K562 (cell line): ENCODE measurements around the gene SHISAL2B. TPM values are rescaled to one million over a fixed set of nuclear protein-coding genes. Genes with fewer than 3 reads are reported as not detected.
A peak's percentile ranks its signal among the peaks of the same experiment; 100 is the strongest.

ENCODE experiments used
- ATAC-seq: fragments of 200-7000 bp; cut with Tn5 transposase; 3 replicates; pipeline ENCODE4 v1.9.1; 2020; ENCODE audit warnings: moderate library complexity
- BruUV-seq: library from RNA; stranded (reverse); fragments of 400-500 nt; replicated peaks from 2 replicates; lab custom pipeline; 2021; lab: Mats Ljungman, UMichigan
- CTCF ChIA-PET: fragments of 300-600 bp; formaldehyde crosslinking; extraction: SDS; loops from one replicate; lab custom pipeline; 2021; ENCODE audit warnings: low intra/inter-chr PET ratio; lab: Yijun Ruan, JAX
- POLR2A ChIA-PET: fragments of 300-600, 350-650 bp; sonication (Branson Sonifier 250); formaldehyde crosslinking; extraction: SDS; loops from one replicate; lab custom pipeline; 2021; ENCODE audit warnings: antibody characterized with exemption, inconsistent platforms; lab: Yijun Ruan, JAX
- DNase-seq, 4 experiments: peaks; one replicate each; pipeline versions ENCODE4 v3.0.0 to v3.0.0-alpha.2; 2011 to 2018; ENCODE audit warnings: low spot score in 3 of 4, mixed read lengths in 3 of 4; ENCODE audit errors: extremely low read depth in 1 of 4
- FAIRE-seq: peaks from 2 replicates; lab custom pipeline; 2011; peaks lifted over from hg19 to GRCh38; lab: Jason Lieb, UNC
- H2AFZ ChIP-seq: 2 replicates; pipeline ENCODE4 v1.6.0; 2011; ENCODE audit warnings: low read depth, low read length, control low read depth, inconsistent platforms
- H3K27ac ChIP-seq: fragments of 200-600 bp; 3 replicates; pipeline ENCODE4 v1.8.0; 2011; ENCODE audit warnings: low read depth, mild to moderate bottlenecking, control low read depth, inconsistent platforms, low read length, moderate library complexity, mixed read lengths; ENCODE audit errors: extremely low read depth
- H3K27me3 ChIP-seq, 2 experiments: fragments of 300-600 bp in 1 of 2; 2 replicates in 1 of 2; 3 replicates in 1 of 2; pipeline versions ENCODE4 v1.6.0 to v1.8.0; 2011; ENCODE audit warnings: inconsistent platforms in 2 of 2, low read length in 2 of 2, mild to moderate bottlenecking in 1 of 2, mixed read lengths in 1 of 2, moderate library complexity in 1 of 2; ENCODE audit not compliant: control insufficient read depth in 2 of 2, insufficient read depth in 2 of 2
- H3K36me3 ChIP-seq: fragments of 300-600 bp; 3 replicates; pipeline ENCODE4 v1.8.0; 2011; ENCODE audit warnings: mild to moderate bottlenecking, low read length, inconsistent platforms; ENCODE audit not compliant: control insufficient read depth, insufficient read depth
- H3K4me1 ChIP-seq, 2 experiments: fragments of 200-600 bp in 1 of 2; replicated peaks in 1 of 2; 2 replicates in 1 of 2; 3 replicates in 1 of 2; pipeline versions ENCODE4 v1.5.1 to v1.8.0; 2011; ENCODE audit warnings: inconsistent platforms in 2 of 2, low read length in 2 of 2, mild to moderate bottlenecking in 1 of 2, mixed read lengths in 1 of 2, moderate library complexity in 1 of 2; ENCODE audit not compliant: control insufficient read depth in 2 of 2, insufficient read depth in 2 of 2
- H3K4me2 ChIP-seq: 2 replicates; pipeline ENCODE4 v1.6.1; 2011; ENCODE audit warnings: low read length, control low read depth, inconsistent platforms, mixed read lengths; ENCODE audit not compliant: insufficient read depth
- H3K4me3 ChIP-seq: fragments of 200-600 bp; sonication (generic), shearing (Covaris generic); 2 replicates; pipeline ENCODE4 v1.5.1; 2016; ENCODE audit warnings: control low read depth, inconsistent platforms
- H3K79me2 ChIP-seq: fragments of 200-600 bp; 3 replicates; pipeline ENCODE4 v1.8.0; 2011; ENCODE audit warnings: low read length, inconsistent platforms; ENCODE audit not compliant: control insufficient read depth, insufficient read depth
- H3K9ac ChIP-seq, 2 experiments: 2 replicates each; pipeline versions ENCODE4 v1.6.0 to v1.6.1; 2011; ENCODE audit warnings: low read depth in 2 of 2, low read length in 2 of 2, control low read depth in 1 of 2, inconsistent platforms in 1 of 2, mild to moderate bottlenecking in 1 of 2, mixed read lengths in 1 of 2; ENCODE audit not compliant: insufficient read depth in 1 of 2
- H3K9me1 ChIP-seq: one replicate; pipeline ENCODE4 v1.6.0; 2011; ENCODE audit warnings: inconsistent platforms, mild to moderate bottlenecking, low read length, moderate library complexity; ENCODE audit not compliant: control insufficient read depth, insufficient read depth
- H3K9me3 ChIP-seq: replicated peaks from 2 replicates; pipeline ENCODE4 v1.5.1; 2011; ENCODE audit warnings: low read depth, low read length, inconsistent platforms; ENCODE audit not compliant: control insufficient read depth, insufficient read depth
- H4K20me1 ChIP-seq: replicated peaks from 2 replicates; pipeline ENCODE4 v1.6.1; 2011; ENCODE audit warnings: low read length, inconsistent platforms, mixed read lengths; ENCODE audit not compliant: control insufficient read depth, insufficient read depth
- ADNP ChIP-seq: fragments of 200-800 bp; sonication (Bioruptor generic); IDR thresholded peaks from 2 replicates; pipeline ENCODE4 v1.6.1; 2016; ENCODE audit warnings: missing genetic modification characterization, missing compliant biosample characterization
- CBFA2T3 ChIP-seq: fragments of 450-650 bp; IDR thresholded peaks from 2 replicates; pipeline ENCODE4 v1.6.1; 2017
- EHMT2 ChIP-seq: fragments of 450-650 bp; IDR thresholded peaks from 2 replicates; pipeline ENCODE4 v1.6.1; 2018; ENCODE audit warnings: antibody characterized with exemption
- FOXP1 ChIP-seq: sonication (generic); formaldehyde crosslinking; IDR thresholded peaks from 2 replicates; pipeline ENCODE4 v1.8.0; 2022; ENCODE audit warnings: mild to moderate bottlenecking, missing genetic modification reagents
- SIN3A ChIP-seq, 2 experiments: fragments of 150-350 bp in 1 of 2; IDR thresholded peaks; 2 replicates each; pipeline ENCODE4 v1.6.1; 2011 to 2016; ENCODE audit warnings: borderline replicate concordance in 2 of 2, low read depth in 2 of 2, low read length in 2 of 2, mild to moderate bottlenecking in 2 of 2, moderate library complexity in 2 of 2; ENCODE audit not compliant: control insufficient read depth in 1 of 2
- ZBTB7A ChIP-seq: IDR thresholded peaks from 2 replicates; pipeline ENCODE4 v1.6.1; 2011; ENCODE audit warnings: low read depth, mild to moderate bottlenecking, low read length, moderate library complexity, borderline replicate concordance; ENCODE audit not compliant: control insufficient read depth
- ZNF3 ChIP-seq: fragments of 250-450 bp; sonication (Bioruptor Pico); IDR thresholded peaks from 2 replicates; pipeline ENCODE4 v1.5.0; 2021; ENCODE audit warnings: mild to moderate bottlenecking, moderate library complexity
- ZNF41 ChIP-seq: fragments of 250-450 bp; sonication (Bioruptor Pico); conservative IDR thresholded peaks from 2 replicates; pipeline ENCODE4 v1.4.0; 2020; ENCODE audit warnings: mild to moderate bottlenecking
- WGBS: fragments of 100-300 bp; shearing (Covaris generic); methylation state at CpG from one replicate; pipeline ENCODE4 v1.1.6; 2016; ENCODE audit warnings: low coverage, mixed read lengths; ENCODE audit not compliant: insufficient coverage; ENCODE audit errors: missing lambda C conversion rate; 5-methylcytosine and 5-hydroxymethylcytosine counted together
- in situ Hi-C: fragments of 300-500 bp; cut with MboI; formaldehyde crosslinking; loops from 4 replicates; pipeline ENCODE4 v1.15.0; 2018; ENCODE audit warnings: inconsistent platforms, mixed read lengths
- intact Hi-C: fragments of 100-400 bp; cut with micrococcal nuclease; formaldehyde crosslinking; loops from 2 replicates; pipeline ENCODE4 v1.14.2; 2022
- polyA plus RNA-seq, 8 experiments: library from polyadenylated mRNA; depleted of rRNA in 4 of 8; stranded (reverse) in 5 of 8; unstranded in 3 of 8; fragments of >200 nt; fragmentation: Nextera tagmentation in 2 of 8; fragmentation: Illumina TruSeq in 1 of 8; extraction: Ambion mirVana in 2 of 8; extraction: Trizol in 1 of 8; gene quantifications; 2 replicates each; pipeline versions ENCODE4 v1.2.1 to v1.2.3, GENCODE V29; 2011 to 2014; ENCODE audit warnings: inconsistent platforms in 1 of 8, missing spikeins in 1 of 8
- total RNA-seq, 7 experiments: library from RNA; depleted of rRNA in 6 of 7; stranded (reverse); fragments of >200 nt in 6 of 7; fragmentation: Illumina TruSeq in 2 of 7; extraction: Trizol in 2 of 7; gene quantifications; 2 replicates each; pipeline versions ENCODE4 v1.2.1 to v1.2.3, GENCODE V29; 2011 to 2021; ENCODE audit warnings: low replicate concordance in 1 of 7

The SHISAL2B gene
- total and polyA plus RNA-seq, 9 of the 15 experiments (the other 6 are each of a cell fraction or from before 2014, with no cell fraction given), result not detected

- Histone ChIP-seq H3K27ac (no peak overlapping the region), H3K79me2 (no peaks in the 10 kb centered on the region), H3K9me1 (no peaks in the 10 kb centered on the region), H3K4me3 (no peak overlapping the region), H3K36me3 (no peaks in the 10 kb centered on the region), H4K20me1 (no peaks in the 10 kb centered on the region), H3K9ac (no peak overlapping the region), H3K9me3 (no peaks in the 10 kb centered on the region), H3K4me1 (peaks cover 0 to 10% of the 10 kb centered on the region in 2 experiments; a peak in 4 of 5 replicates), H3K27me3 (peaks cover 17% of the 10 kb centered on the region in 2 experiments), H2AFZ (no peak overlapping the region), H3K4me2 (no peak overlapping the region)
- intact Hi-C loops (no loop called here), in situ Hi-C loops (no loop called here)
- TF ChIP-seq ZBTB7A, result no peak
- no peak for TF ChIP-seq ADNP
- TF ChIP-seq SIN3A (IDR thresholded peaks at IDR 0.05; ENCODE audit: borderline replicate concordance in 2 of 2, control insufficient read depth in 1 of 2, low read depth in 2 of 2, low read length in 2 of 2), result no peak
- TF ChIP-seq EHMT2, result no peak
- DNase-seq (no peak), ATAC-seq (no peak), FAIRE-seq (no peak)
- CTCF ChIA-PET, result no interaction called here
- POLR2A ChIA-PET, result no interaction called here
- WGBS, result 4% methylated on average over 3 of the region's 3 CpGs
- no TSS peak for BruUV-seq
Measured at GRCh38 chr5:64688391-64688790, 1.9 kb upstream of the SHISAL2B start.

GRCh38 chr5:64688965-64689364, 1.3 kb upstream of the SHISAL2B start:
- Histone ChIP-seq H3K27ac (no peak overlapping the region), H3K4me3 (no peak overlapping the region), H3K4me1 (peaks cover 0 to 10% of the 10 kb centered on the region in 2 experiments; a peak in 4 of 5 replicates), H3K27me3 (peaks cover 17% of the 10 kb centered on the region in 2 experiments), H3K36me3 (no peaks in the 10 kb centered on the region), H3K9me3 (no peaks in the 10 kb centered on the region), H3K79me2 (no peaks in the 10 kb centered on the region), H3K4me2 (no peak overlapping the region), H4K20me1 (no peaks in the 10 kb centered on the region), H2AFZ (no peak overlapping the region), H3K9me1 (no peaks in the 10 kb centered on the region), H3K9ac (no peak overlapping the region)
- TF ChIP-seq FOXP1 (CRISPR knock-in tag) (no peak), ZNF41 (peak; percentile 97), CBFA2T3 (peak; percentile 12; the same call in 1 of the 2 replicates), ZNF3 (CRISPR knock-in tag) (no peak)
- in situ Hi-C loops (no loop called here), intact Hi-C loops (no loop called here)
- ATAC-seq (peak; percentile 36; the same call in 2 of the 3 replicates), DNase-seq (peak in 1 of 4 experiments; percentile 23), FAIRE-seq (no peak)
- CTCF ChIA-PET, result no interaction called here
- WGBS, result 0% methylated on average over 3 of the region's 3 CpGs
- POLR2A ChIA-PET, result interaction anchor here (0.6 kb wide), 1 partner anchor 34 kb away, joined by 3 read pairs; no protein-coding TSS in a partner anchor
- BruUV-seq, result no TSS peak
